ENCODE measurements around the gene RASGEF1B.

Gene RASGEF1B

DNA sequence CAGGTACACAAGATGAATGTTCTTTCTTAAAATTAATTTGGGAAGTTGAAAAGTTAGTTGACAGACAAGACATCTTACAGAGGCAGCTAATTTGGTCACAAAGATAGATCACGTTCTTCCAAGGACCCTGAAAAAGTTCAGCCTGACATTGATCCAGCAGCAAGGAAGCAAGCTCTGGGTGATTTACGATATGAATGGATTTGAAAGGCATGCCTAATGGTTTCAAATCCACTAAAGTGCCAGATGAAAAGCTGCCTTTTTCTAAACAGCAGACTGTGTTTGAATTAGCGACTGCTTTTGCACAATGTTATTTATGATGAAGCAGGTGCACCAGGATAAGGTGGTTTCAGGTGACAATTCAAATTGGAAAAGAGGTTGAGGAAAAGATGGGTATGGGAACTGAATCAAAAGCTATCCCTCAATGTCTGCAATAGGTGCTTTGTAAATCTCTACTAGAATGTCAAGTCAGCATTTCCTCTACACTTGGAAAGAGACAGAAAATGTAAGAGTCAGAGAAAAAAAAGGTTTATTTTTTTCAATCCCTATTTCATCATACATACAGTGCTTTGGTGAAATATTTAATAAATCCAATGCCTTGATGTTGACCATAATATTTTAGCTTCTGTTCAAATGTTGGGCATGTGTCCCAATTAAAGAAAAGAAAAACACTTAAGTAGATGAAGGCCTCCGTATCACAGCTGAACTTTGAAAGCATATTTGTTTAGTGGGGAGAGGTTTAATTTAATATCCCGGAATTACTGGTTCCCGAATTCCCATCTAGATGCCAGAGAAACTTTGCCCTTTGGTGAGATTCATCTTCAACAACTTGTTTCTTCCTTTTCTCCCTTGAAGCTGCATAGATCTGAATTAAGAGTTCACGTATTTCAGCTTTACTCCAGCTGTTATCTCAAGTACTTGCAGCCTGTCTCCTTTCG is 6.0 kb downstream of the RASGEF1B start:
- no peak for DNase-seq

DNA sequence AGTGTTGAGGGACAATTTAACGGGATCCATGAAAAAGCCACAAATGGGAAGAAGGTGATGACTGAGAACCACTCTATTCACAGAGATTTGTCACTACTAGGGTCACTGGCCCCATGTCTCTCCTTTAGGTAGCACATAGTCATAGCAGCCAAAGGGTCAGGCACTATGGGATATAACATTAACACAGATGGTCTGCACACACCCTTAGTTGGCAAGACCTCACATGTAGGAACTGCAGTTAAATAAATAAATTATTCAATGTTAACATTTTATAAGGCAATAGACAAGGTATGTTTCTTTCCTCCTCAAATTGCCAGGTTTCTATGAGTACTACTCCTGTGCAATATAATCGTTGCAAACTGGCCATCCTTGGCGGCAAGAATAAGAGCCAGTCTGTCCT is 10.9 kb downstream of the RASGEF1B start:
- no peak for DNase-seq

DNA sequence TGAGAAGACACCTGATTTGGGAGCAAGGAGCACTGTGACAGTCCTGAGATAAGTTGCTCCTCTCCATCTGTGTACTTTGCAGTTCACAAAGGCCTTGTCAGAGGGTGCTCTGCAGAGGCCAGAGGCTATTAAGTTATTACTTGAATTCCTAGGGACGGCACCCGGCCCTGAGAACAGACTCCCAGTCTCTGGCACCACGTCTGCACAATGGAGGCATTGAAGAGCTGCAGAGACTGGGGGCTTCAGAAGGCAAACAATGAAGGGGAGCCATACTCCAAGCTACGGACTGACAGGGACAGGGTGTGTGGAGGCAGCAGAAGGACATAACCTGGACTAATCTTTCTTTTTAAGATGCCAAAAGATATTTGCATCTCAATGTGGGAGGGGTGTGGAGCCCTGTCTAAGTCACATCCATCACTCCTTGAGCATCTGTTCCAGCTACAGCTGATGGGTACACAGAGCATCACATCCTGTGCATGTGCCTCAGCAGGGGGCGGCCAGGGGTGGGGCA is 11.5 kb downstream of the RASGEF1B start:
- no peak for DNase-seq

DNA sequence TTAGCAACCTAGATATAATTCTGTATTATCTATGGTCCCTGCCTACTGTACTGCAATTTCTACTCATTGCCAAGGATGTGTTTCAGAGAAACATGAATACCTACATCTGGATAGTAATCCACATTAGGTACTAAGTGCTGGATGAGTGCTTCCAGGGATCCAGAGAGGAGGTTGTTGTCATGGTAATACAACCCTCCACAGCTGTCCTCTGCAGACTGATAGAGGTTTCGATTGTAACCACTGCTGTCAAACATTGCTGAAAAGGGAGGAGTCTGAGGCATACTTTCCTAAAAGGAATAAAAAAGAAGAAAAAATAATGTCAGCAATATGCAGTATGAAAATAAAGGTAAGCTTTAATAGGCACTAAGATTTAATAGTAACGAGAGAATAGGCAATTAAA is 12.5 kb downstream of the RASGEF1B start:
- DNase-seq: no peak

DNA sequence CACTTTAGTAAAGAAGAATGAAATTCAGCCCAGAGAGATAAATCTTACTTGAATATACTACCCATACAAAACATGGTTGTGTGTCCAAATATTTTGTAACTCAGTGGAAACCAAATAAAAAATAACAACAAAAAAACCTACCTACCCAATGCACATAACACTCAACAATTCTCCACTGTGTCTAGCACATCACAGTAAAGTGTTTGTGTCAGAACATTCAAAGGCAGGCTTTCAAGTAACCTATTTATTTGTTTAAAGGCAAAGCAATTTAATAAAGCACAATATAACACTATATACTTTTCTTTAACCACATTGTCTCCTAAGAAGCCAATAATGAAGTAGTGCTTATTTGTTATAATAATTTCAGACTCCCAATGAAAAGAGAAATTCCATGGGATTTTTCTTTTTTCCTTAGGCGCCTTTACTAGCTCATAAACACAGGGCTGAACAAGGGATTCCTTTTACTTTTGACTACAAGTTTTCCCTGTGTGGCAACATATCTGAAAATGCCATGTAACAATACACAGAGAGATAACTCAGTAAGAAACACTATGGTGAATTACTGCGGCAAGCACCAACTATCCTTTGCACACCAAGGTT is 13.7 kb downstream of the RASGEF1B start:
- DNase-seq: no peak

- DNase-seq: no peak
These were observed 14.4 kb downstream of the RASGEF1B start for GRCh38 chr4:81457345-81457744.

DNA sequence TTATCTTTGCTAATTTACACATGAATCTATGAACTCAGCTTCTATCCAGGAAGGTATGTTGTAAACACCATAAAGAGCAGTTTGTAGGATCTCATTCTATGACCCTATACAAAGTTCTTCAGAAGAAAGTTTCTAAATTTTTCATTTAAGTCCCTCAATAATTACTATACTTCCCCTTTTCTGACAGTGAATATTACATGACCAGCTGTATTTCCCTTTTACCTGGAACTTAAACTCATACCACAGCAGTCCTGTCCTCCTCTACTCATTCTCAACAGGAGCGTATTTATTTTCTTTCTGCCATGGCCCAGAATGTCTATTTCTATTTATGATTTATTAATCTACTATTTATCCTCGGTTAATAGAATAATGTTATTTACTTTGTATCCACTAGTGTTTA is 15.8 kb downstream of the RASGEF1B start:
- DNase-seq: no peak

DNA sequence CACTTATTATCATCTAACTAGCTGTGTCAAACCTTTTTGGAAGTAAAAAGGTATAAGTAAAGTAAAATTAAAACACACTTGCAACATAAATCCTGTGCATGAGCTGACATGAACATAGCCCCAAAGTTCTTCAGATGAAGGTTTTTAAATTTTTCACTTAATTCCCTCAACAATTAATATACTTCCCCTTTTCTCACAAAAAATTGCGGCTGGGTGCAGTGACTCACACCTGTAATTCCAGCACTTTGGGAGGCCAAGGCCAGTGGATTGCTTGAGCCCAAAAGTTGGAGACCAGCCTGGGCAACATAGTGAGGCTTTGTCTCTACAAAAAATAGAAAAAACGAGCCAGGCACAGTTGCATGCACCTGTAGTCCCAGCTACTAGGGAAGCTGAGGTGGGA is 16.8 kb downstream of the RASGEF1B start:
- DNase-seq: no peak

DNA sequence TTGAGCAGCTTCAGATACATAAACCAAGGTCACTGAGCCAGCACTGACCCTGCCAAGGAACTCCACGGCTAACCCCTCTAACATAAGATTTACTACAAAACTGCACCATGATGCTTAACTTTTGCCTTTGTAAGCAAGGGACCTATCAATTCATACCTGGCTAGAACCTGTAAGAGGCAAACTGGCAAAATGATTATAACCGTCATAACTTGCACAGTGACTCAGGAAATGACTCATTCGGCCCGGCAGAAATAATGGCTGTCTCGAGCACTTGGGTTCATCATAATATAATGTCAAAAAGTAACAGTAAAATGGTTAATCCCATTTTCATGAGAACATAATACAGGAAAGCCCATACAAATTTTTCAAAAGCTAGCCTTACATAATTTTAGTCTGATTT is 17.2 kb downstream of the RASGEF1B start:
- DNase-seq: no peak

- no peak for DNase-seq
These were observed 18.7 kb downstream of the RASGEF1B start for GRCh38 chr4:81453024-81453423.

DNA sequence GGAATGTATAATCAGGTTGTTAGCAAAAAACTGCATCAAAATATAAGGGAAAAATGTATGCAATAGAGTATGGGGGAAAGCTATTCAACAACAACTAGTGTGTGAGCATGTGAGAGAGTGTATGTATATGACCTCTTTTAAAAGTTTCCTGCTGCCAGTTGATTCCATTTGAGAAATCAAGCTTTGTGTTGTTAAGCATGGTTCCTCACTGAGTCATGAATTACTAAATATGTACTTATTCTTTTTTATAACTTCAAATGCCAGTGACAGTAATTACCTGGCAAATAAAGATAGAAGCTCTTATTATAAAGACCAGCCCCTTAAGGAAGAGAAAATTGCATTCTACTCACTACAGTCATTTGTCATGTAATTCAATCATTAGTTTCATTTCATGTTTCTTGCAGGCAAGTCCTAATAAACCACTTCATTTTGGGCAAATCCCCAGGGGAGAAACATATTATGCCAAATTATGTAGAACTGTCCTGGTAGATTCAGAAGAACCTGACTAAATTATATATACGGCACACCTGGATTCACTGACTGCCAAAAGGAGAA is 19.2 kb downstream of the RASGEF1B start:
- no peak for DNase-seq

- no peak for DNase-seq
These were observed 22.7 kb downstream of the RASGEF1B start for GRCh38 chr4:81449015-81449414.

- no peak for DNase-seq
These were observed 24.0 kb downstream of the RASGEF1B start for GRCh38 chr4:81447566-81448229.

DNA sequence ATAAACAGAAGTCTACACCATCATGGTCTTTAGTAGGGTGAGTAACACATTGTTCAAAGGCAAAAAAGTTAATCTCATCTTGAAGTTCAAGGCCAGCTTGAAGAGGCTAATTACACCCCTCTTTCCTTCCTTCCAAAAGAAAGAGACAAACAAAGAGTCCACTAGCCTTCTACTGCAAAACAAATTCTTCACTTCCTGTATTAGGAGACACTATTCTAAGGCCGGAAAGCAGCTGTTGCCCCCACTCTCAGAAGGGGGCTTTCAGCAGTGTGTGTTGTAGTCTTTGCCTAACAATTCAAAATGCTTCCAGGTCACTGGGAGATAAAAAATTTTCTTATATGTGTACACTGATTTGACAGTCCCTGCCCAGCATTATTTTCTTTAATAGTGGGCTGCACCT is 25.1 kb downstream of the RASGEF1B start:
- no peak for DNase-seq

GRCh38 chr4:81445196-81445595 is 26.5 kb downstream of the RASGEF1B start:
- DNase-seq: no peak

- no peak for DNase-seq
These were observed 29.1 kb downstream of the RASGEF1B start for GRCh38 chr4:81442484-81443085.

DNA sequence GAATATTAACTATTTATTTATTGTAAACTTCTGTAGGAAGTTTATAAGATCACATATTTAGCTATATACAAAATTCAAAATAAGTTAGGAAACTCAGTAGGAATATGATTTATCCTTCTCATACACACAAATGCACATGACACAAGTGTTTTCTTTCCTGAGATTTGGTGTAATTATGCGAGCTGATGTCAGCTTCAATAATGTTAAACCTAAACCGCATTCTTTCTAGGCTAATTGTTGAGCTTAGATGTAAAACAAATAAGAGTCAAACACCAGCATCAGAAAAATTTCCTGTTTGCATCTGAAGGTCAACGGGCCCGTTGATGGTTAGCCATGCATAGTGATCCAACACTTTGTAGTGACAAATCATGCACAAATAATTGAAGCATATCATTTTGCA is 30.8 kb downstream of the RASGEF1B start:
- DNase-seq: no peak

DNA sequence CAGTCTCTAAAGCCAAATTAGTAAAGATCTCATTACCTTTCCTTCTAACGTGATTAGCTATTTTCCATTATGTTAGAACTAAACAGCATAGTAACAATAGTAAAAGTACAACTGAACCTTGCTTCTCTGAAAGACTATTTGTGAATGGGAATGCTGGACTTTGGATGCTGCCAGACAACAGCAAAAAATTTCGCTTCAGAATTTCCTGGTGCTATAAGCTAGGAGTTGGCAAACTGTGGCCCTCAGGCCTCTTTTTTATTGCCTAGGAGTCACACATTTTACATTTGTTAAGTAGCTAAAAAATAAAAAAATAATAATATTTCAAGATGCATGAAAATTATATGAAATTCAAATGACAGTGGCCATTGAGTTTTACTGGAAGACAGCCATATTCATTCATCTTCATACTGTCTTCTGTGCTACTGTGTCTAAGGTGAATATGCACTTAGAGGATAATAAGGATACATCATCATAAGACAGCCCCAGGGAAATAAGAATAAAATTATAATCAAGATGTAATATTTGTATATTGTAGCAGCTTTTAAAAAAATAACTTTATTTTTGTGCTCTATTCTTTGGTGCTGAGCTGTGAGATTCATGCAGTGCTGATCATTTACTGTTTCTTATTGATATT is 34.6 kb downstream of the RASGEF1B start:
- DNase-seq: no peak

DNA sequence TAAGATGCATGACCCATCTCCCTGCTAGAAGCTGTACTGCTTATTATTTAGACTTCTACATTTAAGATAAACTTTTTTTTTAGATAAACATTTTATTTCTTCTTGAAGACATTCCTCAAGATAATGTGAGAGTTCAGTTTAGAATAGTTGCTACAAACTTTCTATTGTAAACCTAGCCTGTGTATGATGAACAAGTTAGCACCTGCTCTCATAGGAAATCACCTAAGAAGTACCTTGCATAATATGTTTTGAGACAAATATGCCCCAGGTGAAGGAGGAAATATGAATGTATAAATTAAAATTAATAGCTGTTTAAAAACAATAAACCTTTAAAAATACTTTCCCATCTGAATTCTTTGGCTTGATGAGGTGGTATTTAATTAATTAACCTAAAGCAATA is 35.6 kb downstream of the RASGEF1B start:
- DNase-seq: no peak

DNA sequence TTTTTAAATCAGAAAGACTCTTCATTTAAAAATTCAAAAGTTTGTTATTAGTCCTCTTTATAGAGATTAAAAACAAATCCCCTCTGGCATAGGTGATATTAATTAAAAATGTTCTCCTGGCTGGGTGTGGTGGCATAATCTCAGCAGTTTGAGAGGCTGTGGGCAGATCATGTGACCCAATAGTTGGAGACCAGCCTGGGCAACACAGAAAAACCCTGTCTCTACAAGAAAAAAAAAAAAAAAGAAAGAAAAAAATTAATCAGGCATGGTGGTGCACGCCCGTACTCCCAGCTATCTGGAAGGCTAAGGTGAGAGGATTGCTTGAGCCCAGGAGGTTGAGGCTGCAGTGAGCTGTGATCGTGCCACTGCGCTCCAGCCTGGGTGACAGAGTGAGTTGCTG is 38.9 kb downstream of the RASGEF1B start:
- no peak for DNase-seq

GRCh38 chr4:81431971-81432370 is 39.7 kb downstream of the RASGEF1B start:
- no peak for DNase-seq

DNA sequence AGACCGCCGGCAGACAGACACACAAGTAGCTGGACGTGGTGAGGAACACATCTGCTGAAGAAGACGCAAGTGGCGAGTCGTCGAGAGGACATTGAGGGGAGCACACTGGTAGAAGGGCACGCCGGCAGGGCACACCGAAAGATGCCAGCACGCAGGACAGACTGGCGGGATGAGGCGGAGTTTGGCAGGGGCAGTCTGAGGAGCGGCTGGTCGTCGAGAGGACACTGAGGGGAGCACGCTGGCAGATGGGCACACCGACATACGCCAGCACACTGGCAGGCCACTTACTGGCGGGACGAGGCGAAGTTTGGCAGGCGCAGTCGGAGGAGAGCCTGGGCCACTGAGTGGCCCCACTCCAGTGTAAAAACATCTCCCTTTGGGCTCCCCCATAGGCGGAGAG is 42.1 kb downstream of the RASGEF1B start:
- no peak for DNase-seq

- no peak for DNase-seq
These were observed 42.7 kb downstream of the RASGEF1B start for GRCh38 chr4:81429031-81429430.

Measured in right hindlimb (tissue), 1 donor.